GM19324 (cell line): Measurements from ENCODE around the gene CUBN.

Experiments used
- ATAC-seq: cut with Tn5 transposase; IDR thresholded peaks from one replicate; pipeline ENCODE4 v1.9.1; 2021; ENCODE audit warnings: mild to moderate bottlenecking, moderate library complexity; ENCODE audit not compliant: unreplicated experiment, low FRiP score

CUBN gene

GRCh38 chr10:17075533-17076359 is 53.9 kb downstream of the CUBN start:
- ATAC-seq: no peak

GRCh38 chr10:17074541-17074847 is 55.1 kb downstream of the CUBN start:
- no peak for ATAC-seq

GRCh38 chr10:17073725-17074540 is 55.7 kb downstream of the CUBN start:
- ATAC-seq: no peak

- ATAC-seq: no peak
These were observed 60.7 kb downstream of the CUBN start for GRCh38 chr10:17068953-17069352.

- no peak for ATAC-seq
These were observed 62.0 kb downstream of the CUBN start for GRCh38 chr10:17067376-17068264.

GRCh38 chr10:17066807-17067206 is 62.8 kb downstream of the CUBN start:
- ATAC-seq: no peak

- ATAC-seq: no peak
These were observed 63.6 kb downstream of the CUBN start for GRCh38 chr10:17066000-17066399.

- no peak for ATAC-seq
These were observed 64.3 kb downstream of the CUBN start for GRCh38 chr10:17065273-17065672.

GRCh38 chr10:17064435-17064834 is 65.2 kb downstream of the CUBN start:
- ATAC-seq: no peak

- ATAC-seq: no peak
These were observed 66.6 kb downstream of the CUBN start for GRCh38 chr10:17062955-17063484.

GRCh38 chr10:17062493-17062892 is 67.1 kb downstream of the CUBN start:
- ATAC-seq: no peak

- ATAC-seq: no peak
These were observed 67.6 kb downstream of the CUBN start for GRCh38 chr10:17062009-17062408.

GRCh38 chr10:17061418-17061817 is 68.2 kb downstream of the CUBN start:
- ATAC-seq: no peak

- ATAC-seq: no peak
These were observed 69.3 kb downstream of the CUBN start for GRCh38 chr10:17060289-17060688.

- ATAC-seq: no peak
These were observed 70.4 kb downstream of the CUBN start for GRCh38 chr10:17059197-17059688.

- ATAC-seq: no peak
These were observed 71.5 kb downstream of the CUBN start for GRCh38 chr10:17058093-17058492.

GRCh38 chr10:17056781-17057428 is 72.7 kb downstream of the CUBN start:
- no peak for ATAC-seq

GRCh38 chr10:17053513-17053912 is 76.1 kb downstream of the CUBN start:
- ATAC-seq: no peak

- no peak for ATAC-seq
These were observed 76.5 kb downstream of the CUBN start for GRCh38 chr10:17053061-17053460.

- ATAC-seq: no peak
These were observed 77.8 kb downstream of the CUBN start for GRCh38 chr10:17051851-17052250.
